HTERT RPE-1 (cell line): ENCODE data around the gene SFI1.

Source experiments
- in situ Hi-C: fragments of 300-500 bp; cut with MboI; formaldehyde crosslinking; loops from 4 replicates; pipeline ENCODE4 v1.14.3; 2020; ENCODE audit warnings: low sequenced_read_pairs

The SFI1 gene

DNA sequence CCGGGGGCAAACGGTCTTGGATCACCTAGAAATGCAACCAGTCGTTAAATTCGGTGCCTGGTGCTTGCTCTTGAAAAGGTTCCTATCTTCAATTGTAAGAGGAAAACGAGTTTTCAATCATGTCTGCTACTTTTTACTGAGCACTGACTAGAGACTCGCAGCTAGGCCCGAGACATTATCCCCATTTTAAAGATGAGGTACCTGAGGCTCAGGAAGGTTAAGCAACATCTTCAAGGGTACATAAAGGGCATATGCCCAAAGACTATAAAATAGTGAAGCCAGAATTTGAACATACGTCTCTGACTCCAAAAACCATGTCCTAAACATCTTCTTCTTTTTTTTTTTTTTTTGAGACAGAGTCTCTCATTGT, 166.3 kb downstream of the SFI1 start:
- in situ Hi-C loops, result no loop called here
